Stimulated activated CD4-positive, alpha-beta T cell treated with anti-CD3 and anti-CD28 coated beads, Interleukin-15, amount 100 ng/mL, for 1 hour (primary cell): ENCODE measurements around the gene COBL.

Experiments used
- DNase-seq, 2 donors: peaks; one replicate each; pipeline ENCODE4 v3.0.0-alpha.2; 2020; ENCODE audit warnings: low read depth in 1 of 2, low spot score in 1 of 2

COBL gene

GRCh38 chr7:51082096-51082840 is 234.3 kb downstream of the COBL start:
- no peak for DNase-seq

- DNase-seq, result no peak
These were observed 235.2 kb downstream of the COBL start for GRCh38 chr7:51081270-51081890.

- DNase-seq, result no peak
These were observed 235.9 kb downstream of the COBL start for GRCh38 chr7:51080622-51081269.

GRCh38 chr7:51080216-51080615 is 236.4 kb downstream of the COBL start:
- DNase-seq, result no peak

- no peak for DNase-seq
These were observed 237.1 kb downstream of the COBL start for GRCh38 chr7:51079494-51079893.

GRCh38 chr7:51078653-51079052 is 238.0 kb downstream of the COBL start:
- DNase-seq, result no peak

- no peak for DNase-seq
These were observed 238.6 kb downstream of the COBL start for GRCh38 chr7:51077987-51078370.

- DNase-seq, result no peak
These were observed 239.2 kb downstream of the COBL start for GRCh38 chr7:51077316-51077986.

GRCh38 chr7:51075681-51076580 is 240.7 kb downstream of the COBL start:
- DNase-seq, result no peak

- DNase-seq, result no peak
These were observed 243.4 kb downstream of the COBL start for GRCh38 chr7:51073171-51073570.

GRCh38 chr7:51072281-51072680 is 244.3 kb downstream of the COBL start:
- no peak for DNase-seq

- DNase-seq, result no peak
These were observed 245.2 kb downstream of the COBL start for GRCh38 chr7:51071427-51071826.

- DNase-seq, result no peak
These were observed 246.5 kb downstream of the COBL start for GRCh38 chr7:51070151-51070550.

- no peak for DNase-seq
These were observed 247.1 kb downstream of the COBL start for GRCh38 chr7:51069411-51070083.

GRCh38 chr7:51068401-51068800 is 248.2 kb downstream of the COBL start:
- DNase-seq, result no peak

GRCh38 chr7:51067757-51068156 is 248.9 kb downstream of the COBL start:
- peak in 1 of 2 donors; percentile 20 for DNase-seq

GRCh38 chr7:51067258-51067657 is 249.4 kb downstream of the COBL start:
- no peak for DNase-seq

- DNase-seq, result no peak
These were observed 250.2 kb downstream of the COBL start for GRCh38 chr7:51066405-51066882.

GRCh38 chr7:51065766-51066165 is 250.8 kb downstream of the COBL start:
- DNase-seq, result no peak

GRCh38 chr7:51064688-51065087 is 251.9 kb downstream of the COBL start:
- DNase-seq, result no peak
